ENCODE results near the gene SLC37A2.
"Not testable (repeated sequence)": the region's sequence is repeated elsewhere in the genome, so short reads cannot be mapped to it uniquely, and the experiment has no call there.

SLC37A2 gene

DNA sequence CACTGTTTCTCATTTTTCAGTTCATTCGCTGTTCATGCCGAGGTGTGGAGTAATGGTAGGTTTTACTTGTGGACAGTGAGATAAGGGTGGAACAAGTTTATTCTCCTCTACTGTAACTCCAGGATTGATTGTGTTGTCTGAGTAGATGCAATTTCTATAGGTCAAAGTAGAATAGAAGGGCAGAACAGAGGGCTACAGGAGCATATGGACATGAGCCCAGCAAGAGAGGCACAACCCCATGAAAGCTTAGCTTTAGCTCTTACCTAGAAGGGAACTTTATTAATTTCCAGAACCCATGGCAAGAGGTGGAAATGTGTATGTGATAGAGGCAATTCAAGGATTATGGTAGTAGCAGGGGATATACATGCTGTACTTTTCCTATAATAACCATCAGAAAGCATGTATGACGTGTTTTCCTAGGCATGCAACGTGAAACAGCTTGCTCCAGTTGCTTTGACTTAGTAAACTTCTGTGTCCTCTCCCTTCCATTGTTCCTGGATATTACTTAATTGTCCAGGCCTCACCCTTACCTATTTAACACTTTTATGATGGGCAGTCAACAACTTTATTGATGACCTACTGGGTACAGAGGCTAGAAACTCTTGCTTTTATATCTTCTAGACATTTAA, 13.8 kb upstream of the SLC37A2 start:
- no peak for TF ChIP-seq CTCF (IDR thresholded peaks at IDR 0.05; ENCODE audit: low read depth, low read length, missing control alignments)
- H3K4me3 ChIP-seq (ENCODE audit: low read depth, low read length), result no peak overlapping the region
- in situ Hi-C loops (cut with HindIII; ENCODE audit: low sequenced_read_pairs), result no loop called here
- no peak for DNase-seq (ENCODE audit: low read depth)

GRCh38 chr11:125052047-125052446, 11.1 kb upstream of the SLC37A2 start:
- TF ChIP-seq CTCF (IDR thresholded peaks at IDR 0.05; ENCODE audit: low read depth, low read length, missing control alignments), result no peak
- in situ Hi-C loops (cut with HindIII; ENCODE audit: low sequenced_read_pairs), result no loop called here
- H3K4me3 ChIP-seq (ENCODE audit: low read depth, low read length), result no peak overlapping the region
- no peak for DNase-seq (ENCODE audit: low read depth)

GRCh38 chr11:125053167-125053566, 9.9 kb upstream of the SLC37A2 start:
- in situ Hi-C loops (cut with HindIII; ENCODE audit: low sequenced_read_pairs), result no loop called here
- no peak for DNase-seq (ENCODE audit: low read depth)
- no peak overlapping the region for H3K4me3 ChIP-seq (ENCODE audit: low read depth, low read length)
- no peak for TF ChIP-seq CTCF (IDR thresholded peaks at IDR 0.05; ENCODE audit: low read depth, low read length, missing control alignments)

GRCh38 chr11:125055107-125055715, 7.9 kb upstream of the SLC37A2 start:
- in situ Hi-C loops (cut with HindIII; ENCODE audit: low sequenced_read_pairs), result no loop called here
- no peak for DNase-seq (ENCODE audit: low read depth)
- no peak for TF ChIP-seq CTCF (IDR thresholded peaks at IDR 0.05; ENCODE audit: low read depth, low read length, missing control alignments)

DNA sequence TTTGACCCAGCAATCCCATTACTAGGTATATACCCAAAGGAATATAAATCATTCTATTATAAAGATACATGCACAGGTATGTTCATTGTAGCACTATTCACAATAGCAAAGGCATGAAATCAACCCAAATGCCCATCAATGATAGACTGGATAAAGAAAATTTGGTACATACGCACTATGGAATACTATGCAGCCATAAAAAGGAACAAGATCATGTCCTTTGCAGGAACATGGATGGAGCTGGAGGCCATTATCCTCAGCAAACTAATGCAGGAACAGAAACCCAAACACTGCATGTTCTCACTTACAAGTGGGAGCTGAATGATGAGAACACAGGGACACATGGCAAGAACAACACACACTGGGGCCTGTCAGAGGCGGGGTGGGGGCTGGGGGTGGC, 7.0 kb upstream of the SLC37A2 start:
- DNase-seq (ENCODE audit: low read depth); H3K4me3 ChIP-seq (ENCODE audit: low read depth, low read length); in situ Hi-C loops (cut with HindIII; ENCODE audit: low sequenced_read_pairs): not testable (repeated sequence)

More at GRCh38 chr11:125055107-125055715, 7.9 kb upstream of the SLC37A2 start:
- no peak overlapping the region for H3K4me3 ChIP-seq (ENCODE audit: low read depth, low read length)

DNA sequence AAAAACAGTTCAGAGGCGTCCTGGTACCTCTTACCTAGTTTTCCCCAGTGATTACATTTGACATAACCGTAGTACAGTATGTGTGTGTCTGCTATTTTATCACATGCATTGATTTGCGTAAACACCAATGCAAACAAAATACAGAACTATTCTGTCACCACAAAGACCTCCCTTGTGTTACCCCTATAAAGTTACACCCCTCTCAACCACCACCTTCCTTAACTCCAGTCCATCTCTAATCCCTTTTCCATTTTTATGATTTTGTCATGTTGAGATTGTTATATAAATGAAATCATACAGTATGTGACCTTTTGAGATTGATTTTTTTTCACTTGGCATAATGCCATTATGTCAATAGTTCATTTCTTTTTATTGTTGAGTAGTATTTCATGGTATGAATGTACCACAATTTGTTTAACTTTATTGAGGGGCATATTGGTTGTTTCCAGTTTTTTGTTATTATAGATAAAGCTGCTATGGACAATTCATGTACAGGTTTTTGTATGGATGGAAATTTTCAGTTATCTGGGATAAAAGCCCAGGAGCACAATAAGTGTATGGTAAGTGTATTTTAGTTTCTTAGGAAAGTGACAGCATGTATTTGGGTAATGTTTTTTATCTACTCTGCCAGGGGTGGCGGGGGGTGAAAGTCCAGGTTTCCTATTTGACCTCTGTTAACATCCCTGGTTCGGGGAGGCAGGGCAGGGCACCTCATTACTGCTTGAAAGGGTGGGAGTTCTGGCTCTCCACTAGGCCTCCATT, 6.0 kb upstream of the SLC37A2 start:
- TF ChIP-seq CTCF (IDR thresholded peaks at IDR 0.05; ENCODE audit: low read depth, low read length, missing control alignments), result no peak
- in situ Hi-C loops (cut with HindIII; ENCODE audit: low sequenced_read_pairs), result no loop called here
- DNase-seq (ENCODE audit: low read depth), result no peak

GRCh38 chr11:125057693-125058016, 5.5 kb upstream of the SLC37A2 start:
- DNase-seq (ENCODE audit: low read depth), result no peak

More for the DNA sequence above, 6.0 kb upstream of the SLC37A2 start:
- no peak overlapping the region for H3K4me3 ChIP-seq (ENCODE audit: low read depth, low read length)

More at GRCh38 chr11:125057693-125058016, 5.5 kb upstream of the SLC37A2 start:
- in situ Hi-C loops (cut with HindIII; ENCODE audit: low sequenced_read_pairs), result no loop called here
- TF ChIP-seq CTCF (IDR thresholded peaks at IDR 0.05; ENCODE audit: low read depth, low read length, missing control alignments), result no peak
- no peak overlapping the region for H3K4me3 ChIP-seq (ENCODE audit: low read depth, low read length)
